ENCODE results near the gene SPATA19.

The SPATA19 gene

GRCh38 chr11:133818302-133818701 lies 27.0 kb downstream of the SPATA19 start:
- Mint-ChIP-seq H3K4me1 (no peaks in the 10 kb centered on the region), H3K4me3 (no peak overlapping the region), H3K27me3 (peaks cover 4% of the 10 kb centered on the region), H3K36me3 (no peaks in the 10 kb centered on the region), H3K27ac (no peak overlapping the region), H3K9me3 (no peaks in the 10 kb centered on the region)
- CTCF ChIA-PET, result no interaction called here
- DNase-seq, result no peak

- no peak overlapping the region for H3K4me3 Mint-ChIP-seq
- no peaks in the 10 kb centered on the region for H3K36me3 Mint-ChIP-seq
- H3K27ac Mint-ChIP-seq, result no peak overlapping the region
- no peaks in the 10 kb centered on the region for H3K9me3 Mint-ChIP-seq
- no peak for DNase-seq
- H3K4me1 Mint-ChIP-seq, result no peaks in the 10 kb centered on the region
- CTCF ChIA-PET, result no interaction called here
- H3K27me3 Mint-ChIP-seq, result peaks cover 6% of the 10 kb centered on the region
Measured at GRCh38 chr11:133817449-133817848, 27.9 kb downstream of the SPATA19 start.

GRCh38 chr11:133816146-133816870 lies 29.0 kb downstream of the SPATA19 start:
- Mint-ChIP-seq H3K27me3 (peaks cover 13% of the 10 kb centered on the region), H3K4me1 (no peaks in the 10 kb centered on the region), H3K36me3 (no peaks in the 10 kb centered on the region), H3K27ac (no peak overlapping the region), H3K4me3 (no peak overlapping the region), H3K9me3 (no peaks in the 10 kb centered on the region)
- CTCF ChIA-PET, result no interaction called here
- DNase-seq, result no peak

GRCh38 chr11:133815636-133816035 lies 29.7 kb downstream of the SPATA19 start:
- Mint-ChIP-seq H3K4me1 (no peaks in the 10 kb centered on the region), H3K27me3 (peaks cover 13% of the 10 kb centered on the region), H3K9me3 (no peaks in the 10 kb centered on the region), H3K36me3 (no peaks in the 10 kb centered on the region), H3K4me3 (no peak overlapping the region), H3K27ac (no peak overlapping the region)
- CTCF ChIA-PET, result no interaction called here
- no peak for DNase-seq

- Mint-ChIP-seq H3K36me3 (no peaks in the 10 kb centered on the region), H3K9me3 (no peaks in the 10 kb centered on the region), H3K4me1 (no peaks in the 10 kb centered on the region), H3K27me3 (peaks cover 13% of the 10 kb centered on the region), H3K27ac (no peak overlapping the region), H3K4me3 (no peak overlapping the region)
- DNase-seq, result no peak
- CTCF ChIA-PET, result no interaction called here
Measured at GRCh38 chr11:133814588-133815100, 30.7 kb downstream of the SPATA19 start.

- Mint-ChIP-seq H3K27me3 (peaks cover 13% of the 10 kb centered on the region), H3K27ac (no peak overlapping the region), H3K4me3 (no peak overlapping the region), H3K9me3 (no peaks in the 10 kb centered on the region), H3K4me1 (no peaks in the 10 kb centered on the region), H3K36me3 (no peaks in the 10 kb centered on the region)
- no peak for DNase-seq
- CTCF ChIA-PET, result no interaction called here
Measured at GRCh38 chr11:133811850-133812685, 33.2 kb downstream of the SPATA19 start.

GRCh38 chr11:133810766-133811165 lies 34.5 kb downstream of the SPATA19 start:
- Mint-ChIP-seq H3K27ac (no peak overlapping the region), H3K36me3 (no peaks in the 10 kb centered on the region), H3K4me3 (no peak overlapping the region), H3K9me3 (no peaks in the 10 kb centered on the region), H3K27me3 (peaks cover 16% of the 10 kb centered on the region), H3K4me1 (no peaks in the 10 kb centered on the region)
- no peak for DNase-seq
- CTCF ChIA-PET, result no interaction called here

GRCh38 chr11:133809569-133810491 lies 35.5 kb downstream of the SPATA19 start:
- CTCF ChIA-PET, result interaction anchor here (1.6 kb wide), 1 partner anchor 12 kb away, joined by 5 read pairs; no protein-coding TSS in a partner anchor
- Mint-ChIP-seq H3K27ac (no peak overlapping the region), H3K36me3 (no peaks in the 10 kb centered on the region), H3K4me3 (no peak overlapping the region), H3K27me3 (peaks cover 13% of the 10 kb centered on the region), H3K9me3 (no peaks in the 10 kb centered on the region), H3K4me1 (no peaks in the 10 kb centered on the region)
- DNase-seq, result no peak

GRCh38 chr11:133808393-133809140 lies 36.7 kb downstream of the SPATA19 start:
- CTCF ChIA-PET, result interaction anchor here (1.6 kb wide), 1 partner anchor 13 kb away, joined by 5 read pairs; no protein-coding TSS in a partner anchor
- no peaks in the 10 kb centered on the region for H3K36me3 Mint-ChIP-seq
- no peak overlapping the region for H3K4me3 Mint-ChIP-seq
- no peak for DNase-seq
- H3K27ac Mint-ChIP-seq, result no peak overlapping the region
- H3K4me1 Mint-ChIP-seq, result no peaks in the 10 kb centered on the region
- no peaks in the 10 kb centered on the region for H3K9me3 Mint-ChIP-seq
- peaks cover 13% of the 10 kb centered on the region for H3K27me3 Mint-ChIP-seq

- Mint-ChIP-seq H3K36me3 (no peaks in the 10 kb centered on the region), H3K9me3 (no peaks in the 10 kb centered on the region), H3K27me3 (peaks cover 3% of the 10 kb centered on the region), H3K4me3 (no peak overlapping the region), H3K4me1 (no peaks in the 10 kb centered on the region), H3K27ac (no peak overlapping the region)
- DNase-seq, result no peak
- CTCF ChIA-PET, result no interaction called here
Measured at GRCh38 chr11:133803026-133803425, 42.3 kb downstream of the SPATA19 start.

GRCh38 chr11:133801356-133801755 lies 44.0 kb downstream of the SPATA19 start:
- H3K27me3 Mint-ChIP-seq, result no peaks in the 10 kb centered on the region
- no peaks in the 10 kb centered on the region for H3K4me1 Mint-ChIP-seq
- H3K4me3 Mint-ChIP-seq, result no peak overlapping the region
- DNase-seq, result no peak
- H3K9me3 Mint-ChIP-seq, result no peaks in the 10 kb centered on the region
- CTCF ChIA-PET, result no interaction called here
- no peak overlapping the region for H3K27ac Mint-ChIP-seq
- H3K36me3 Mint-ChIP-seq, result no peaks in the 10 kb centered on the region

- H3K4me3 Mint-ChIP-seq, result no peak overlapping the region
- H3K36me3 Mint-ChIP-seq, result no peaks in the 10 kb centered on the region
- H3K4me1 Mint-ChIP-seq, result no peaks in the 10 kb centered on the region
- H3K9me3 Mint-ChIP-seq, result no peaks in the 10 kb centered on the region
- no peak overlapping the region for H3K27ac Mint-ChIP-seq
- CTCF ChIA-PET, result interaction anchor here (0.8 kb wide), 1 partner anchor 20 kb away, joined by 3 read pairs; no protein-coding TSS in a partner anchor
- no peaks in the 10 kb centered on the region for H3K27me3 Mint-ChIP-seq
- DNase-seq, result no peak
Measured at GRCh38 chr11:133800666-133801065, 44.6 kb downstream of the SPATA19 start.

GRCh38 chr11:133797554-133797953 lies 47.8 kb downstream of the SPATA19 start:
- no peak overlapping the region for H3K27ac Mint-ChIP-seq
- H3K4me3 Mint-ChIP-seq, result no peak overlapping the region
- CTCF ChIA-PET, result no interaction called here
- H3K4me1 Mint-ChIP-seq, result no peaks in the 10 kb centered on the region
- no peaks in the 10 kb centered on the region for H3K27me3 Mint-ChIP-seq
- no peaks in the 10 kb centered on the region for H3K36me3 Mint-ChIP-seq
- no peak for DNase-seq
- H3K9me3 Mint-ChIP-seq, result peaks cover 15% of the 10 kb centered on the region

All from activated naive CD4-positive, alpha-beta T cell treated with anti-CD3 and anti-CD28 coated beads, Interleukin-2, amount 10 ng/mL, durations not matched to agents 7 days and 5 days (primary cell).